DMS153 (cell line): ENCODE measurements around the gene DYRK1B.
"Not testable (repeated sequence)": the region's sequence is repeated elsewhere in the genome, so short reads cannot be mapped to it uniquely, and the experiment has no call there.

Experiments
- DNase-seq: peaks from one replicate; lab custom pipeline; 2025; lab: John Stamatoyannopoulos, UW

DYRK1B gene

GRCh38 chr19:39810424-39810823, 23.5 kb downstream of the DYRK1B start:
- DNase-seq: no peak

- no peak for DNase-seq
Measured at GRCh38 chr19:39809368-39809767, 24.6 kb downstream of the DYRK1B start.

GRCh38 chr19:39808688-39809087, 25.3 kb downstream of the DYRK1B start:
- DNase-seq: not testable (repeated sequence)

- no peak for DNase-seq
Measured at GRCh38 chr19:39807846-39808364, 26.1 kb downstream of the DYRK1B start.

GRCh38 chr19:39805104-39805503, 28.9 kb downstream of the DYRK1B start:
- no peak for DNase-seq

- DNase-seq: no peak
Measured at GRCh38 chr19:39802958-39803357, 31.0 kb downstream of the DYRK1B start.

GRCh38 chr19:39797083-39797482, 36.9 kb downstream of the DYRK1B start:
- DNase-seq: no peak

GRCh38 chr19:39796000-39796498, 37.9 kb downstream of the DYRK1B start:
- no peak for DNase-seq

- no peak for DNase-seq
Measured at GRCh38 chr19:39795001-39795400, 39.0 kb downstream of the DYRK1B start.

GRCh38 chr19:39792999-39793546, 40.9 kb downstream of the DYRK1B start:
- peak; percentile 62 for DNase-seq

GRCh38 chr19:39788244-39788643, 45.7 kb downstream of the DYRK1B start:
- no peak for DNase-seq

GRCh38 chr19:39780894-39781293, 53.1 kb downstream of the DYRK1B start:
- no peak for DNase-seq

- DNase-seq: no peak
Measured at GRCh38 chr19:39778763-39779162, 55.2 kb downstream of the DYRK1B start, which contains the start of gene LEUTX. Gene LEUTX (plus strand): TSS chr19:39778854. CDS start chr19:39778921, 67 bp downstream.
